Activated effector memory CD4-positive, alpha-beta T cell treated with Interleukin-2 at 50 U/mL for 16 hours (primary cell): Measurements from ENCODE around the gene NOVA2.

Experiments used
- DNase-seq: peaks from one replicate; pipeline ENCODE4 v3.0.0-alpha.2; 2020

Gene NOVA2

DNA sequence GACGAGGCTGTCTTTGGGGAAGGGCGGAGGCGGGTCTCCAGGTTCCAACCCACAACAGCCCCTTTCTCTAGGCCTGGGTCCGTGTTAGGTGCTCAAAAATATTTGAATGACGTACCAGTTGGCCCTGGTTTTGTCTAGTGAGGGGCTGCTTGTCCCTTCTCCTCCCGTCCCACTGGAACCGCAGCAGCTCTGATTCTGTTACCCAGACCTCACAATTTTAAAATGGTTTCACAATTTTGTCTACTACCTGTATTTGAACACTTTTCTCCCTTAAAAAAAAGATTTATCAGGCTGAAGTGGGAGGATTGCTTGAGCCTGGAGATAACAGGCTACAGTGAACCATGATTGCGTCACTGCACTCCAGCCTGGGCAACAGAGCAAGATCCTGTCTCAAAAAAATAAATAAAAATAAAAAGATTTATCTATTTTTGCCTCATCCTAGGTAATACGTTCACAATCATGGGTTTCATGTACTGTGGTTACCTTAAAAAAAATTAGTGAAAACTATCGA lies 86.4 kb downstream of the NOVA2 start:
- DNase-seq = no peak

DNA sequence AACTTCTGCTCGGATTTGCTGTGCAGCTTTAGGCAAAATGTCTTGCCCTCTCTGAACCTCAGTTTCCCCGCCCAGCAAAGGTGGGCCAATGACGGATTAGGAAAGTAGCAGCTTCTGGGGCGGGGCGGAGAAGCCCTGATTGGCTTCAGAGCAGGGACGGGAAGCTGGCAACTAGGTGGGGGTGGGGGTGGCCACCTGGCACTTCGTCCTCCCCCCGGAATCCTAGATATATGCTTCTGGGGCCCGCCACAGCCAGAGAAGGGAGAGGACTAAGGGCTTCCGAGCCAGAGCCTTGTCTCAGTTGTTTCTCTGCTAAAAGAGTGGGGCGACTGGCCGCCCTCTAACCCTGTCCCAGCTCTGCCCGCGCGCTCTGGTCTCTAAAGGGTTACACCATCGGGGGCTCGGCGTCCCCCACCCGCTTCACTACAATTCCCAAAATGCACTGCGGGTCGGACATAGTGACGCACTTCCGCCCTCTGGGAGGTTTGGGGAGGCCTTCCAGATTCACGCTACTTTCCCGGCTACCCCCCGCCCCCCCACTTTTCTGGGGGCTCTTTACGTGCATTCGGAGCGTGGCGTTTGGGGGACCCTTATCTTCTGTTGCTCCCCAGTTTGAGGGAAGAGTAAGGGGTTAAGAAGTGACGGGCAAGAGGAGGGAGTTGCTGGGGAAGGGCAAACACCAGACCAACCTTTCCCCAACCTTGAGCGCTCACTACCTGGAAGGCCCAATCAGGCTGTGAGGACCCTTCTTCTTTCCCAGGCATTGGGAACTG lies 87.1 kb downstream of the NOVA2 start:
- peak; percentile 85 for DNase-seq

DNA sequence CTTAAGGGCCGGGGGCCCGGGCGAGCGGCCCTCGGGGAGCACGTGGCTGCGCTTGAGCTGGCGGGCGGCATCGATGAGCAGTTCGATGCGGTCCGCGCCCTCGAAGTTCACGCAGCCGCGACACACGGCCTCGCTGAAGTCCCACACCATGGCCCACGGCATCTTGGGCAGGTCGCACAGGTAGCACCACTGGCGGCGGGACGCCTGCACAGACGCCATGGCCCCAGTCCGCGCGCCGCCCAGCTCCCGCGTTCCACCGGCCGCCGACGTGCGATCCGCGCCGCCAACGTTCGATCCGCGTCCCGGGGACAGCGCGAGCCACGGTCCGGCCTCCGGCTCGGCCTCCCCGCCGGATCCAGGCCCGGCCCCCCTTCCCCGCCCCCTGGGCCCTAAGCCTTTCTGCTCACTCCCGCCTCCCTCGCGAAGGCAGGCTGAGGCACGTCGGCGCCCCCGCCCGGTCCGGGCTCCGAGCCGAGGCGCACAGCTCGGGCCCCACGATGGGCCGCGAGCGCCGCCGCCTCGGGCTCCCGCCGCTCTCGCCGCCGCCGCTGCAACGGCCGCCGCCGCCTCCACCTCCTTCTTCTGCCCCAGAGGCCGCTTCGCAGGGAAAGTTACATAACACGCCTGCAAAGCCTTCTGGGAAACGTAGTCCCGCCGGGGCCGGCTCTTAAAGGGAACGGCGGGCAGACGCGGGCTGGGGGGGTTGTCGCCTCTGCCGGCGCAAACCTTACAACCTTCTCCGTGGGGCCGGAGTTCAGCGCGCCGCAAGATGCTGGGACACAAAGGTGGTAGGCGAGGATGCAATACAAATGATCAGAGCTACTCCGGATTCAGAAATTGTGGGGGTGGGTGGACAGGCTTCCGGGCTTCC lies 87.9 kb downstream of the NOVA2 start, which contains the start of gene IRF2BP1:
IRF2BP1 (minus strand) TSS at position 586 of the 871 bp plus-strand sequence; CDS start at position 219, 367 bp downstream.
- DNase-seq = peak; percentile 85

DNA sequence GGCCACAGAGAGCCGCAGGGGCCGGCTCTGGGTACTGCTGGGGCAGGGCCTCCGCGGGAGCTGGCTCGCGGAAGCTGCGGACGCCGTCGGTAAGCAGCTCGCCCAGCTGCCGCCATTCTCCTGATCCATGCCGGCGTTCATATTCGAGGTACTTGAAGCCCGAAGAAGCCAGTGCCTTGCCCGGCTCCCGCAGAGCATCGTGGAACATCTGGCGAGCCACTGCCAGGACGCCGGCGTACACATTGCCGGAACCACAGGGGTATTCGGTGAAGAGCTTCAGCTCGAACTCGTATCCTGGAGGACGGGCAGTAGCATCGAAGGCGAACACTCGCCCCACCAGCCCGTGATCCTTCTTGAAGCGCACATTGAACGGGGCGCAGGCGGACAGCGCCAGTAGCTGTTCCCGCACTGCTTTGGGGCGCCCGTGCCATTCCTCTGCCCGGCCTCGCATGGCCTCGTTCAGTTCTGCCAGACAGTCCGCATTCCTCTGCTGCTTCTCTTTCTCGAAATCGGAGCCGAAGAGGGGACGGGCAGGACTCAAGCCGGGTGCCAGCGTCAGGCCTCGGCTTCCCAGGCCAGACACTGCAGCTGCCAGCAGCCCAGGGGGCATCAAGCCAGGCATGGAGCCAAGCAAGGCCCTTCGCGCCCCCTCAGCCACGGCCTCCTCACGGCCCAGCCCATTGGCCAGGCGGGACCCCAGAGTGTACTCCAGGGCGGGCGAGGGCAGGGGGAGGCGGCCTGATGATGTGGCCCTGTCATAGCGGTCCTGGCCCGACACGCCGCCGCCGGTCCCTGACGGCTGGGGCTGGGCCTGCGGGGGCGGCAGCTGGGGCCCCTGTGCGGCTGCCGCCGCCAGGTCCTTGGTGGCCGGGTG lies 88.7 kb downstream of the NOVA2 start:
- no peak for DNase-seq

DNA sequence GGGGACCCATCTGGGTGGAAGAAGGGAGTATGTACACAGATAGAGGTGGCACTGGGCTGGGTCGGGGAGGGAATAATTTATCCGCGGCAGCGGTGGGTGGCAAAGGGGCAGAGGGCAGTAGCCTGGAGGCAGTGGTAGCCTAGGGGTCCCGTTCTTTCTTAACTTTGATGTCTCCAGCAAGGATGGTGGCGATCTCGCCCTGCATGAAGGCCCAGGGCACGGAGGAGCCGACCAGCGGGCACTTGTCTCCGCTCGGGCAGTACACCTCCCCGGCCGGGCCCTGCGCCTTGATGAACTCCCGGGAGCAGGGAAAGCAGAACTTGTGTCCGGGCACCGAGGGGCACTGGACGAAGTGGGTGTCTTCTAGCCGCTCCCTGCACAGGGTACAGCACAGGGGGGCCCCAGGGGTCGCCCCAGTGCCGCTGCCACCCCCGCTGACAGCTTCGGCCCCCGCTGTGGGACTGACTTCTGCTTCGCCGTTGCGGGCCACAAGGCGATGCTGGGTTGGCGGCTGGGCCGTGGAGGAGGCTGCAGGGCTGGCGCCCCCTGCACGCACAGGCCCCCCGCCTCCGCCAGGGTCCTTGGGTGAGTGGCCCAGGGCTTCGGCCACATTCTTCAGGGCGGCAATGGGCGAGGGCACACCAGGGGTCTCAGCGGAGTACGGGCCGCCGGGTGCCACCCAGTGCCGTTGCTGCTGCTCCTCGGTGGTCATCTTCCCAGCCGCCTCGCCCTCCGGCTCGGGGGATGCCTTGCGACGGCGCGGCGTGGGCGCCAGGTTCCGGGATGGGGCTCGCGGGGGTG lies 89.6 kb downstream of the NOVA2 start:
- no peak for DNase-seq
